ENCODE results near the gene PRAMEF20. TPM values are rescaled to one million over a fixed set of nuclear protein-coding genes. Genes with fewer than 3 reads are reported as not detected.

PRAMEF20 gene
- total and polyA plus RNA-seq, 7 experiments from 2014 or later: not detected

GRCh38 chr1:13456904-13457532, 46.8 kb downstream of the PRAMEF20 start:
- Mint-ChIP-seq H3K27me3 (peaks cover 0 to 18% (median 10%) of the 10 kb centered on the region in 5 donors), H3K36me3 (no peaks in the 10 kb centered on the region), H3K9me3 (no peaks in the 10 kb centered on the region), H3K4me3 (no peak overlapping the region), H3K4me1 (no peaks in the 10 kb centered on the region), H3K27ac (no peak overlapping the region)
- ChIA-PET POLR2A (no interaction called here), CTCF (no interaction called here)
- H3K27ac ChIP-seq (ENCODE audit: low read depth, low read length): no peak overlapping the region
- intact Hi-C loops (cut with micrococcal nuclease): no loop called here
- H3K9me3 ChIP-seq (ENCODE audit: control insufficient read depth in 2 of 3, low read length in 3 of 3): no peaks in the 10 kb centered on the region
- no peak for DNase-seq
- no peaks in the 10 kb centered on the region for H3K36me3 ChIP-seq (ENCODE audit: control insufficient read depth in 2 of 3, insufficient read depth in 3 of 3, low read length in 3 of 3)
- no peaks in the 10 kb centered on the region for H3K27me3 ChIP-seq (ENCODE audit: control insufficient read depth in 2 of 2, insufficient read depth in 2 of 2, low read length in 2 of 2)
- no peak overlapping the region for H3K4me3 ChIP-seq (ENCODE audit: low read length)
- no peaks in the 10 kb centered on the region for H3K4me1 ChIP-seq (ENCODE audit: control insufficient read depth in 2 of 2, insufficient read depth in 2 of 2, low read length in 2 of 2)
- no peak for ATAC-seq

GRCh38 chr1:13461977-13462376, 51.7 kb downstream of the PRAMEF20 start:
- Mint-ChIP-seq H3K4me1 (no peaks in the 10 kb centered on the region), H3K4me3 (no peak overlapping the region), H3K36me3 (no peaks in the 10 kb centered on the region), H3K27ac (no peak overlapping the region), H3K9me3 (no peaks in the 10 kb centered on the region), H3K27me3 (peaks cover 0 to 12% (median 8%) of the 10 kb centered on the region in 5 donors)
- H3K9me3 ChIP-seq (ENCODE audit: control insufficient read depth in 2 of 3, low read length in 3 of 3): no peaks in the 10 kb centered on the region
- no peak overlapping the region for H3K4me3 ChIP-seq (ENCODE audit: low read length)
- intact Hi-C loops (cut with micrococcal nuclease): no loop called here
- DNase-seq (no peak), ATAC-seq (no peak)
- ChIA-PET POLR2A (no interaction called here), CTCF (no interaction called here)
- no peaks in the 10 kb centered on the region for H3K4me1 ChIP-seq (ENCODE audit: control insufficient read depth in 2 of 2, insufficient read depth in 2 of 2, low read length in 2 of 2)
- no peaks in the 10 kb centered on the region for H3K36me3 ChIP-seq (ENCODE audit: control insufficient read depth in 2 of 3, insufficient read depth in 3 of 3, low read length in 3 of 3)
- no peaks in the 10 kb centered on the region for H3K27me3 ChIP-seq (ENCODE audit: control insufficient read depth in 2 of 2, insufficient read depth in 2 of 2, low read length in 2 of 2)
- H3K27ac ChIP-seq (ENCODE audit: low read depth, low read length): no peak overlapping the region

GRCh38 chr1:13462682-13463081, 52.4 kb downstream of the PRAMEF20 start:
- H3K27me3 Mint-ChIP-seq: peaks cover 0 to 14% (median 5%) of the 10 kb centered on the region in 5 donors
- ChIA-PET CTCF (no interaction called here), POLR2A (no interaction called here)
- H3K9me3 ChIP-seq (ENCODE audit: control insufficient read depth in 2 of 3, low read length in 3 of 3): no peaks in the 10 kb centered on the region
- no peaks in the 10 kb centered on the region for H3K27me3 ChIP-seq (ENCODE audit: control insufficient read depth in 2 of 2, insufficient read depth in 2 of 2, low read length in 2 of 2)
- H3K4me3 Mint-ChIP-seq: no peak overlapping the region
- H3K9me3 Mint-ChIP-seq: no peaks in the 10 kb centered on the region
- no peak overlapping the region for H3K4me3 ChIP-seq (ENCODE audit: low read length)
- intact Hi-C loops (cut with micrococcal nuclease): no loop called here
- H3K4me1 ChIP-seq (ENCODE audit: control insufficient read depth in 2 of 2, insufficient read depth in 2 of 2, low read length in 2 of 2): no peaks in the 10 kb centered on the region
- no peak overlapping the region for H3K27ac Mint-ChIP-seq
- ATAC-seq (no peak), DNase-seq (no peak)
- no peaks in the 10 kb centered on the region for H3K36me3 ChIP-seq (ENCODE audit: control insufficient read depth in 2 of 3, insufficient read depth in 3 of 3, low read length in 3 of 3)
- H3K27ac ChIP-seq (ENCODE audit: low read depth, low read length): no peak overlapping the region
- H3K36me3 Mint-ChIP-seq: no peaks in the 10 kb centered on the region
- no peaks in the 10 kb centered on the region for H3K4me1 Mint-ChIP-seq

- no peaks in the 10 kb centered on the region for H3K9me3 Mint-ChIP-seq
- no peak overlapping the region for H3K4me3 Mint-ChIP-seq
- no peak overlapping the region for H3K27ac Mint-ChIP-seq
- H3K4me1 Mint-ChIP-seq: no peaks in the 10 kb centered on the region
- H3K36me3 ChIP-seq (ENCODE audit: control insufficient read depth in 2 of 3, insufficient read depth in 3 of 3, low read length in 3 of 3): no peaks in the 10 kb centered on the region
- H3K4me1 ChIP-seq (ENCODE audit: control insufficient read depth in 2 of 2, insufficient read depth in 2 of 2, low read length in 2 of 2): no peaks in the 10 kb centered on the region
- H3K36me3 Mint-ChIP-seq: no peaks in the 10 kb centered on the region
- no peaks in the 10 kb centered on the region for H3K9me3 ChIP-seq (ENCODE audit: control insufficient read depth in 2 of 3, low read length in 3 of 3)
- no peaks in the 10 kb centered on the region for H3K27me3 ChIP-seq (ENCODE audit: control insufficient read depth in 2 of 2, insufficient read depth in 2 of 2, low read length in 2 of 2)
- ATAC-seq (no peak), DNase-seq (no peak)
- intact Hi-C loops (cut with micrococcal nuclease): no loop called here
- CTCF ChIA-PET: no interaction called here
- POLR2A ChIA-PET: no interaction called here
- H3K27me3 Mint-ChIP-seq: peaks cover 0 to 14% (median 5%) of the 10 kb centered on the region in 5 donors
- no peak overlapping the region for H3K4me3 ChIP-seq (ENCODE audit: low read length)
- no peak overlapping the region for H3K27ac ChIP-seq (ENCODE audit: low read depth, low read length)
Observed at GRCh38 chr1:13465515-13465914, 55.3 kb downstream of the PRAMEF20 start.

GRCh38 chr1:13469343-13469742, 59.1 kb downstream of the PRAMEF20 start:
- Histone ChIP-seq H3K9me3 (ENCODE audit: control insufficient read depth in 2 of 3, low read length in 3 of 3) (no peaks in the 10 kb centered on the region), H3K27me3 (ENCODE audit: control insufficient read depth in 2 of 2, insufficient read depth in 2 of 2, low read length in 2 of 2) (no peaks in the 10 kb centered on the region), H3K4me1 (ENCODE audit: control insufficient read depth in 2 of 2, insufficient read depth in 2 of 2, low read length in 2 of 2) (no peaks in the 10 kb centered on the region), H3K27ac (ENCODE audit: low read depth, low read length) (no peak overlapping the region), H3K36me3 (ENCODE audit: control insufficient read depth in 2 of 3, insufficient read depth in 3 of 3, low read length in 3 of 3) (no peaks in the 10 kb centered on the region), H3K4me3 (ENCODE audit: low read length) (no peak overlapping the region)
- Mint-ChIP-seq H3K27ac (no peak overlapping the region), H3K36me3 (no peaks in the 10 kb centered on the region), H3K4me3 (no peak overlapping the region), H3K4me1 (no peaks in the 10 kb centered on the region), H3K9me3 (peaks cover 0 to 3% (median 0%) of the 10 kb centered on the region in 11 donors), H3K27me3 (peaks cover 0 to 18% (median 5%) of the 10 kb centered on the region in 5 donors)
- intact Hi-C loops (cut with micrococcal nuclease): no loop called here
- POLR2A ChIA-PET: no interaction called here
- no peak for ATAC-seq
- no peak for DNase-seq
- CTCF ChIA-PET: no interaction called here

Other genes starting within 250 kb of the PRAMEF20 start
- not detected for gene HNRNPCL4, start 244.8 kb upstream of the PRAMEF20 start, total RNA-seq
- gene HNRNPCL4, start 244.8 kb upstream of the PRAMEF20 start, polyA plus RNA-seq: not detected
- gene PRAMEF9, start 238.6 kb upstream of the PRAMEF20 start, total RNA-seq: not detected
- gene PRAMEF9, start 238.6 kb upstream of the PRAMEF20 start, polyA plus RNA-seq: not detected
- gene PRAMEF13, start 209.0 kb upstream of the PRAMEF20 start, total RNA-seq: not detected
- gene PRAMEF13, start 209.0 kb upstream of the PRAMEF20 start, polyA plus RNA-seq: not detected
- gene PRAMEF18, start 184.3 kb upstream of the PRAMEF20 start, total RNA-seq: not detected
- not detected for gene PRAMEF18, start 184.3 kb upstream of the PRAMEF20 start, polyA plus RNA-seq
- gene PRAMEF5, start 156.3 kb upstream of the PRAMEF20 start, total RNA-seq: not detected
- not detected for gene PRAMEF5, start 156.3 kb upstream of the PRAMEF20 start, polyA plus RNA-seq
- gene PRAMEF8, start 125.3 kb upstream of the PRAMEF20 start, total RNA-seq: not detected
- gene PRAMEF8, start 125.3 kb upstream of the PRAMEF20 start, polyA plus RNA-seq: not detected
- gene PRAMEF33, start 106.9 kb upstream of the PRAMEF20 start, total RNA-seq: not detected
- not detected for gene PRAMEF33, start 106.9 kb upstream of the PRAMEF20 start, polyA plus RNA-seq
- not detected for gene PRAMEF15, start 94.9 kb upstream of the PRAMEF20 start, total RNA-seq
- not detected for gene PRAMEF15, start 94.9 kb upstream of the PRAMEF20 start, polyA plus RNA-seq
- not detected for gene PRAMEF14, start 63.3 kb upstream of the PRAMEF20 start, total RNA-seq
- gene PRAMEF14, start 63.3 kb upstream of the PRAMEF20 start, polyA plus RNA-seq: not detected
- not detected for gene PRAMEF19, start 38.5 kb upstream of the PRAMEF20 start, total RNA-seq
- not detected for gene PRAMEF19, start 38.5 kb upstream of the PRAMEF20 start, polyA plus RNA-seq
- not detected for gene PRAMEF17, start 20.8 kb upstream of the PRAMEF20 start, total RNA-seq
- gene PRAMEF17, start 20.8 kb upstream of the PRAMEF20 start, polyA plus RNA-seq: not detected
- not detected for gene LRRC38, start 103.6 kb downstream of the PRAMEF20 start, total RNA-seq
- gene LRRC38, start 103.6 kb downstream of the PRAMEF20 start, polyA plus RNA-seq: not detected
- gene PDPN, start 173.4 kb downstream of the PRAMEF20 start, total RNA-seq: under 1 TPM in 1 of 5 experiments, not detected in 4; 0.51 TPM
- gene PDPN, start 173.4 kb downstream of the PRAMEF20 start, polyA plus RNA-seq: not detected